ENCODE results near the gene COL12A1. TPM values are rescaled to one million over a fixed set of nuclear protein-coding genes. Genes with fewer than 3 reads are reported as not detected.

Gene COL12A1
- total and polyA plus RNA-seq, 2 experiments from 2014 or later: 9.2 to 49.0 TPM

Other genes with a start within 250 kb of the COL12A1 start
- 167 and 465 TPM in 2 replicates for gene COX7A2, start 37.7 kb upstream of the COL12A1 start, total RNA-seq
- 635 and 703 TPM in 2 replicates for gene COX7A2, start 37.7 kb upstream of the COL12A1 start, polyA plus RNA-seq
- gene TMEM30A, start 78.7 kb upstream of the COL12A1 start, total RNA-seq: 159 and 165 TPM in 2 replicates
- 71.1 and 71.5 TPM in 2 replicates for gene TMEM30A, start 78.7 kb upstream of the COL12A1 start, polyA plus RNA-seq